GM23338 (cell line): ENCODE data around the gene CD47. TPM values are rescaled to one million over a fixed set of nuclear protein-coding genes. Genes with fewer than 3 reads are reported as not detected.

Source experiments
- ATAC-seq: fragments of 200-7000 bp; cut with Tn5 transposase; 3 replicates; pipeline ENCODE4 v1.9.1; 2020
- DNase-seq: peaks from one replicate; pipeline ENCODE4 v3.0.0-alpha.2; 2015; ENCODE audit warnings: low spot score
- H2AFZ ChIP-seq: fragments of 200-600 bp; sonication (generic); 2 replicates; pipeline ENCODE4 v1.8.0; 2016; ENCODE audit warnings: antibody characterized with exemption, mild to moderate bottlenecking, moderate library complexity
- H3F3A ChIP-seq: fragments of 200-600 bp; sonication (generic); replicated peaks from 2 replicates; pipeline ENCODE4 v1.8.0; 2017; ENCODE audit warnings: antibody characterized with exemption, mixed run types, low read depth
- H3K27ac ChIP-seq: fragments of 200-600 bp; sonication (generic); 2 replicates; pipeline ENCODE4 v1.6.1; 2016; ENCODE audit warnings: low read depth
- H3K27me3 ChIP-seq: fragments of 200-600 bp; sonication (generic); 2 replicates; pipeline ENCODE4 v1.8.0; 2016; ENCODE audit warnings: mild to moderate bottlenecking, mixed run types, moderate library complexity; ENCODE audit not compliant: insufficient read depth
- H3K36me3 ChIP-seq: fragments of 200-600 bp; sonication (generic); 2 replicates; pipeline ENCODE4 v1.8.0; 2016; ENCODE audit warnings: mild to moderate bottlenecking; ENCODE audit not compliant: insufficient read depth
- H3K4me1 ChIP-seq: fragments of 200-600 bp; sonication (generic); 2 replicates; pipeline ENCODE4 v1.8.0; 2016; ENCODE audit warnings: mild to moderate bottlenecking, moderate library complexity; ENCODE audit not compliant: insufficient read depth
- H3K4me2 ChIP-seq: fragments of 200-600 bp; sonication (generic); 2 replicates; pipeline ENCODE4 v1.7.1; 2017; ENCODE audit warnings: mixed run types
- H3K4me3 ChIP-seq: fragments of 200-600 bp; sonication (generic); 2 replicates; pipeline ENCODE4 v1.6.1; 2016; ENCODE audit warnings: mixed run types
- H3K79me2 ChIP-seq: fragments of 200-600 bp; sonication (generic); replicated peaks from 2 replicates; pipeline ENCODE4 v1.8.0; 2017; ENCODE audit warnings: mild to moderate bottlenecking; ENCODE audit not compliant: insufficient read depth
- H3K9me2 ChIP-seq: fragments of 200-600 bp; sonication (generic); 2 replicates; pipeline ENCODE4 v1.8.0; 2017; ENCODE audit not compliant: insufficient read depth
- H4K20me1 ChIP-seq: fragments of 200-600 bp; sonication (generic); replicated peaks from 2 replicates; pipeline ENCODE4 v1.8.0; 2017; ENCODE audit warnings: mild to moderate bottlenecking; ENCODE audit not compliant: insufficient read depth
- H3K27ac Mint-ChIP-seq: 2 replicates; pipeline ENCODE4 v1.8.0; 2020; ENCODE audit warnings: inconsistent platforms, mild to moderate bottlenecking, moderate library complexity, mixed read lengths
- H3K27me3 Mint-ChIP-seq: 3 replicates; pipeline ENCODE4 v1.8.0; 2022; ENCODE audit warnings: low read depth, mild to moderate bottlenecking, moderate library complexity, mixed read lengths, inconsistent platforms; ENCODE audit not compliant: insufficient read depth, poor library complexity
- H3K36me3 Mint-ChIP-seq: 3 replicates; pipeline ENCODE4 v1.8.0; 2021; ENCODE audit warnings: low read depth, mild to moderate bottlenecking, inconsistent platforms, moderate library complexity, mixed read lengths
- H3K4me1 Mint-ChIP-seq: 3 replicates; pipeline ENCODE4 v1.8.0; 2020; ENCODE audit warnings: mild to moderate bottlenecking, inconsistent platforms, mixed read lengths
- H3K4me3 Mint-ChIP-seq: 3 replicates; pipeline ENCODE4 v1.8.0; 2021; ENCODE audit warnings: moderate library complexity, mild to moderate bottlenecking, inconsistent platforms, mixed read lengths
- H3K9me3 Mint-ChIP-seq: 3 replicates; pipeline ENCODE4 v1.8.0; 2020; ENCODE audit warnings: moderate library complexity, mild to moderate bottlenecking, inconsistent platforms, mixed read lengths
- CREB1 ChIP-seq: fragments of 250-450 bp; sonication (Bioruptor Pico); IDR thresholded peaks from 2 replicates; pipeline ENCODE4 v1.5.0; 2020; ENCODE audit warnings: low read depth, mild to moderate bottlenecking, moderate library complexity
- CTCF ChIP-seq, 2 experiments: fragments of 200-600 bp in 1 of 2; sonication (generic) in 1 of 2; conservative IDR thresholded peaks; 2 replicates each; pipeline versions ENCODE4 v1.5.1 to v1.6.1; 2016 to 2017; ENCODE audit warnings: antibody characterized with exemption in 2 of 2, low read depth in 2 of 2, mild to moderate bottlenecking in 2 of 2, moderate library complexity in 1 of 2
- ETS1 ChIP-seq: IDR thresholded peaks from 2 replicates; pipeline ENCODE4 v1.6.1; 2016; ENCODE audit warnings: antibody characterized with exemption
- EZH2 ChIP-seq: fragments of 200-600 bp; sonication (generic); IDR thresholded peaks from one replicate; pipeline ENCODE4 v1.8.0; 2017; ENCODE audit warnings: antibody characterized with exemption, mild to moderate bottlenecking, low read depth; ENCODE audit not compliant: unreplicated experiment
- EZH2phosphoT487 ChIP-seq: fragments of 200-600 bp; sonication (generic); IDR thresholded peaks from one replicate; pipeline ENCODE4 v1.8.1; 2018; ENCODE audit warnings: antibody characterized with exemption; ENCODE audit not compliant: unreplicated experiment
- JUNB ChIP-seq: IDR thresholded peaks from one replicate; pipeline ENCODE4 v1.6.1; 2016; ENCODE audit warnings: antibody characterized with exemption; ENCODE audit not compliant: unreplicated experiment
- NANOG ChIP-seq: IDR thresholded peaks from 2 replicates; pipeline ENCODE4 v1.6.1; 2016; ENCODE audit warnings: antibody characterized with exemption, borderline replicate concordance
- POLR2AphosphoS5 ChIP-seq: IDR thresholded peaks from 2 replicates; pipeline ENCODE4 v1.6.1; 2016; ENCODE audit warnings: antibody characterized with exemption, low read depth
- REST ChIP-seq: IDR thresholded peaks from one replicate; pipeline ENCODE4 v1.6.1; 2018; ENCODE audit warnings: antibody characterized with exemption; ENCODE audit not compliant: unreplicated experiment
- STAT1 ChIP-seq: IDR thresholded peaks from one replicate; pipeline ENCODE4 v1.6.1; 2016; ENCODE audit warnings: antibody characterized with exemption; ENCODE audit not compliant: unreplicated experiment
- ZNF114 ChIP-seq: fragments of 250-450 bp; sonication (Bioruptor Pico); IDR thresholded peaks from 2 replicates; pipeline ENCODE4 v1.5.0; 2020; ENCODE audit warnings: mild to moderate bottlenecking, moderate library complexity
- ZNF331 ChIP-seq: fragments of 250-450 bp; sonication (Bioruptor Pico); IDR thresholded peaks from 2 replicates; pipeline ENCODE4 v1.5.0; 2020; ENCODE audit warnings: low read depth, mild to moderate bottlenecking, moderate library complexity
- ZNF462 ChIP-seq: fragments of 250-450 bp; sonication (Bioruptor Pico); IDR thresholded peaks from 2 replicates; pipeline ENCODE4 v1.5.0; 2020; ENCODE audit warnings: mild to moderate bottlenecking, moderate library complexity
- polyA plus RNA-seq: library from polyadenylated mRNA; unstranded; fragments of >200 nt; fragmentation: Nextera tagmentation; extraction: Ambion mirVana; gene quantifications from 2 replicates; pipeline ENCODE4 v1.2.1, GENCODE V29; 2016
- total RNA-seq: library from RNA; depleted of rRNA; stranded (reverse); fragments of >200 nt; shearing (Covaris generic); gene quantifications from 2 replicates; pipeline ENCODE4 v1.2.3, GENCODE V29; 2014

The CD47 gene
- total and polyA plus RNA-seq, 2 experiments from 2014 or later = 22.1 to 26.9 TPM

- no peak overlapping the region for H3K27ac Mint-ChIP-seq
- Histone ChIP-seq H3K4me3 (no peak overlapping the region), H4K20me1 (no peaks in the 10 kb centered on the region), H3K27me3 (no peaks in the 10 kb centered on the region), H3K36me3 (no peaks in the 10 kb centered on the region), H3K9me2 (peaks cover 5% of the 10 kb centered on the region; the same call in 1 of the 2 replicates), H3K4me2 (no peak overlapping the region), H3K27ac (no peak overlapping the region), H3K79me2 (no peaks in the 10 kb centered on the region), H2AFZ (no peak overlapping the region), H3K4me1 (no peaks in the 10 kb centered on the region), H3F3A (no peaks in the 10 kb centered on the region)
- no peak for ATAC-seq
- no peak for DNase-seq
- peaks cover 3% of the 10 kb centered on the region; the same call in 2 of the 3 replicates for H3K36me3 Mint-ChIP-seq
- H3K27me3 Mint-ChIP-seq = peaks cover 4% of the 10 kb centered on the region
- H3K9me3 Mint-ChIP-seq = peaks cover 9% of the 10 kb centered on the region; the same call in 2 of the 3 replicates
- no peak overlapping the region for H3K4me3 Mint-ChIP-seq
- TF ChIP-seq STAT1 (no peak), ZNF331 (CRISPR knock-in tag) (no peak), POLR2AphosphoS5 (no peak), CREB1 (CRISPR knock-in tag) (no peak), EZH2phosphoT487 (no peak), ZNF114 (CRISPR knock-in tag) (no peak), CTCF (conservative IDR thresholded peaks at IDR 0.05; ENCODE audit: low read depth in 2 of 2) (no peak), ETS1 (no peak), ZNF462 (CRISPR knock-in tag) (no peak), EZH2 (no peak), JUNB (no peak), REST (no peak), NANOG (no peak)
- H3K4me1 Mint-ChIP-seq = peaks cover 11% of the 10 kb centered on the region
Observed at GRCh38 chr3:108030960-108031359, 59.9 kb downstream of the CD47 start.
